HepG2 (cell line): ENCODE data around the gene DCAF8. TPM values are rescaled to one million over a fixed set of nuclear protein-coding genes. Genes with fewer than 3 reads are reported as not detected.

Experiments
- ATAC-seq: fragments of 200-7000 bp; cut with Tn5 transposase; 3 replicates; pipeline ENCODE4 v1.9.1; 2020; ENCODE audit warnings: mild to moderate bottlenecking, moderate library complexity
- BruUV-seq: library from RNA; stranded (reverse); fragments of 400-500 nt; replicated peaks from 2 replicates; lab custom pipeline; 2021; lab: Mats Ljungman, UMichigan
- CTCF ChIA-PET: fragments of 300-600 bp; formaldehyde crosslinking; extraction: SDS; loops from one replicate; lab custom pipeline; 2021; ENCODE audit warnings: low total read pairs, inconsistent platforms, low intra/inter-chr PET ratio; lab: Yijun Ruan, JAX
- POLR2A ChIA-PET: fragments of 350-600 bp; sonication (Branson Sonifier 250); formaldehyde crosslinking; loops from one replicate; lab custom pipeline; 2020; ENCODE audit warnings: antibody characterized with exemption, inconsistent platforms; lab: Yijun Ruan, JAX
- DNase-seq: peaks from one replicate; pipeline ENCODE4 v3.0.0-alpha.2; 2015; ENCODE audit warnings: low spot score
- FAIRE-seq: peaks from 3 replicates; lab custom pipeline; 2011; peaks lifted over from hg19 to GRCh38; lab: Jason Lieb, UNC
- H2AFZ ChIP-seq: one replicate; pipeline ENCODE4 v1.6.1; 2011; ENCODE audit warnings: low read length, inconsistent platforms
- H3K27ac ChIP-seq: fragments of 300-600 bp; 3 replicates; pipeline ENCODE4 v1.8.0; 2011; ENCODE audit warnings: mixed run types, mild to moderate bottlenecking, mixed read lengths, low read length, inconsistent platforms; ENCODE audit not compliant: insufficient read depth; ENCODE audit errors: extremely low read length
- H3K27me3 ChIP-seq, 2 experiments: fragments of 200-600 bp in 1 of 2; 2 replicates in 1 of 2; 3 replicates in 1 of 2; pipeline versions ENCODE4 v1.6.0 to v1.8.0; 2011; ENCODE audit warnings: low read length in 2 of 2, mild to moderate bottlenecking in 2 of 2, moderate library complexity in 2 of 2, inconsistent platforms in 1 of 2; ENCODE audit not compliant: insufficient read depth in 2 of 2, control insufficient read depth in 1 of 2
- H3K36me3 ChIP-seq, 2 experiments: fragments of 200-600 bp in 1 of 2; replicated peaks in 1 of 2; 2 replicates in 1 of 2; 3 replicates in 1 of 2; pipeline versions ENCODE4 v1.5.1 to v1.8.0; 2011; ENCODE audit warnings: low read length in 2 of 2, inconsistent platforms in 1 of 2; ENCODE audit not compliant: insufficient read depth in 2 of 2, control insufficient read depth in 1 of 2
- H3K4me1 ChIP-seq: 2 replicates; pipeline ENCODE4 v1.5.1; 2012; ENCODE audit warnings: low read length, inconsistent platforms; ENCODE audit not compliant: insufficient read depth
- H3K4me2 ChIP-seq: 2 replicates; pipeline ENCODE4 v1.6.0; 2011; ENCODE audit warnings: low read depth, low read length, inconsistent platforms
- H3K4me3 ChIP-seq, 3 experiments: fragments of 200-600 bp in 1 of 3; sonication (generic), shearing (Covaris generic) in 1 of 3; replicated peaks in 1 of 3; 2 replicates each; pipeline ENCODE4 v1.5.1; 2011 to 2016; ENCODE audit warnings: low read length in 3 of 3, inconsistent platforms in 2 of 3, low read depth in 2 of 3, mild to moderate bottlenecking in 2 of 3, control low read depth in 1 of 3, mixed read lengths in 1 of 3; ENCODE audit not compliant: insufficient read depth in 1 of 3
- H3K79me2 ChIP-seq: one replicate; pipeline ENCODE4 v1.6.1; 2011; ENCODE audit warnings: low read length, inconsistent platforms; ENCODE audit not compliant: insufficient read depth
- H3K9ac ChIP-seq: 2 replicates; pipeline ENCODE4 v1.6.0; 2011; ENCODE audit warnings: mild to moderate bottlenecking, low read depth, low read length, inconsistent platforms; ENCODE audit not compliant: insufficient read depth
- H3K9me3 ChIP-seq: 2 replicates; pipeline ENCODE4 v1.5.1; 2012; ENCODE audit warnings: mild to moderate bottlenecking, low read length
- H4K20me1 ChIP-seq: 2 replicates; pipeline ENCODE4 v1.6.0; 2011; ENCODE audit warnings: inconsistent platforms, mild to moderate bottlenecking, low read length, moderate library complexity; ENCODE audit not compliant: insufficient read depth
- EED ChIP-seq: sonication (generic); formaldehyde crosslinking; IDR thresholded peaks from 2 replicates; pipeline ENCODE4 v1.5.0; 2020; ENCODE audit warnings: mild to moderate bottlenecking, missing genetic modification reagents
- HOXA3 ChIP-seq: sonication (generic); formaldehyde crosslinking; IDR thresholded peaks from 2 replicates; pipeline ENCODE4 v1.5.0; 2020; ENCODE audit warnings: missing genetic modification reagents
- NFATC3 ChIP-seq: sonication (generic); formaldehyde crosslinking; IDR thresholded peaks from 2 replicates; pipeline ENCODE4 v1.5.1; 2020; ENCODE audit warnings: mild to moderate bottlenecking, missing genetic modification reagents
- RXRA ChIP-seq: sonication (generic); formaldehyde crosslinking; IDR thresholded peaks from 2 replicates; pipeline ENCODE4 v1.5.1; 2020; ENCODE audit warnings: missing genetic modification reagents
- SIX4 ChIP-seq: sonication (generic); formaldehyde crosslinking; IDR thresholded peaks from 2 replicates; pipeline ENCODE4 v1.4.0; 2020; ENCODE audit warnings: missing genetic modification reagents
- ZNF101 ChIP-seq: sonication (generic); formaldehyde crosslinking; IDR thresholded peaks from 2 replicates; pipeline ENCODE4 v1.4.0; 2020; ENCODE audit warnings: mild to moderate bottlenecking, low read depth, missing genetic modification reagents, borderline replicate concordance
- ZNF407 ChIP-seq: sonication (generic); formaldehyde crosslinking; IDR thresholded peaks from one replicate; pipeline ENCODE4 v1.5.1; 2020; ENCODE audit warnings: mild to moderate bottlenecking, missing genetic modification reagents; ENCODE audit errors: not compliant biosample characterization
- WGBS: methylation state at CpG from one replicate; pipeline ENCODE4 v1.1.6; 2017; ENCODE audit warnings: low lambda C conversion rate; 5-methylcytosine and 5-hydroxymethylcytosine counted together
- in situ Hi-C: cut with HindIII; loops from 2 replicates; pipeline ENCODE4 v1.10.0; 2017; ENCODE audit warnings: low pct_unique_long_range_greater_than_20kb; ENCODE audit not compliant: extremely low pct_ligation_motif_present
- intact Hi-C: fragments of 100-400 bp; cut with micrococcal nuclease; formaldehyde crosslinking; loops from one replicate; pipeline ENCODE4 v1.10.0; 2022; ENCODE audit not compliant: unreplicated experiment
- polyA plus RNA-seq, 8 experiments: library from polyadenylated mRNA; depleted of rRNA in 3 of 8; stranded (reverse) in 7 of 8; unstranded in 1 of 8; fragments of >200 nt; fragmentation: Illumina TruSeq in 4 of 8; extraction: Trizol in 4 of 8; gene quantifications; 2 replicates each; pipeline versions ENCODE4 v1.2.1 to v1.2.3, GENCODE V29; 2011 to 2016; ENCODE audit warnings: low read depth in 4 of 8, missing spikeins in 1 of 8, mixed read lengths in 1 of 8; ENCODE audit not compliant: insufficient read depth in 1 of 8
- total RNA-seq, 5 experiments: library from RNA; depleted of rRNA; stranded (reverse); fragments of >200 nt; fragmentation: Illumina TruSeq; extraction: Trizol; gene quantifications; 2 replicates each; pipeline ENCODE4 v1.2.3, GENCODE V29; 2016; ENCODE audit warnings: low read depth in 1 of 5
- TF ChIP-seq, protein P1 (sequence below): sonication (generic); formaldehyde crosslinking; IDR thresholded peaks from 2 replicates; pipeline ENCODE4 v1.9.0; 2021; ENCODE audit warnings: missing genetic modification reagents, borderline replicate concordance
- TF ChIP-seq, protein P2 (sequence below): IDR thresholded peaks from 2 replicates; pipeline ENCODE4 v1.6.1; 2016

Gene DCAF8
- total and polyA plus RNA-seq, 2 of the 13 experiments (the other 11 are each of a cell fraction or from before 2014, with no cell fraction given) = 73.4 to 79.8 TPM

DNA sequence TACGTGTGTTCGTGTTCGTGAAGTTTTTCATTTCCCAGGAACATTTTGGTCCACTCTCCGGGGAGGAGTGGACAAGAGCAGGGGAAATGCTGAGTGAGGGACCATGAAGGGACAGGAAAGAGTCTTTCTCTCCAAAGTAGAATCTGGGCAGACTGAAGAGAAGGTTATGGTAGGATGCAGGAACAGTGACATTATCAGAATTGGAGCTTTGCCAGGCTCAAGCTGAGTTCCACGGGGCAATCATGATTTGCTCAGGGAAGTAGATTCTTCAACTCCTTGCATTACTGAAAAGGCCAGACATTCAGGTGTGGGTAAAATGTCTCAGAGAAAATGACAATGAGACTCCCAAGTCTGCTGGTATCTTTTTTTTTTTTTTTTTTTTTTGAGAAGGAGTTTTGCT, 94.3 kb downstream of the DCAF8 start:
- ATAC-seq (no peak), DNase-seq (no peak)
- Histone ChIP-seq H3K79me2 (no peaks in the 10 kb centered on the region), H4K20me1 (no peaks in the 10 kb centered on the region), H3K36me3 (no peaks in the 10 kb centered on the region), H3K27me3 (peaks cover 0 to 31% of the 10 kb centered on the region in 2 experiments; a peak in 3 of 5 replicates), H3K9ac (no peak overlapping the region), H3K27ac (no peak overlapping the region), H3K4me3 (no peak overlapping the region), H3K4me2 (no peak overlapping the region)
- CTCF ChIA-PET = no interaction called here
- no peak for TF ChIP-seq HOXA3 (CRISPR knock-in tag)
- no peak for TF ChIP-seq EED (CRISPR knock-in tag)
- no peak for TF ChIP-seq RXRA (CRISPR knock-in tag)
- TF ChIP-seq, protein P1, sequence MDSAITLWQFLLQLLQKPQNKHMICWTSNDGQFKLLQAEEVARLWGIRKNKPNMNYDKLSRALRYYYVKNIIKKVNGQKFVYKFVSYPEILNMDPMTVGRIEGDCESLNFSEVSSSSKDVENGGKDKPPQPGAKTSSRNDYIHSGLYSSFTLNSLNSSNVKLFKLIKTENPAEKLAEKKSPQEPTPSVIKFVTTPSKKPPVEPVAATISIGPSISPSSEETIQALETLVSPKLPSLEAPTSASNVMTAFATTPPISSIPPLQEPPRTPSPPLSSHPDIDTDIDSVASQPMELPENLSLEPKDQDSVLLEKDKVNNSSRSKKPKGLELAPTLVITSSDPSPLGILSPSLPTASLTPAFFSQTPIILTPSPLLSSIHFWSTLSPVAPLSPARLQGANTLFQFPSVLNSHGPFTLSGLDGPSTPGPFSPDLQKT (CRISPR knock-in tag) = no peak
- TF ChIP-seq ZNF101 = no peak
- TF ChIP-seq, protein P2, sequence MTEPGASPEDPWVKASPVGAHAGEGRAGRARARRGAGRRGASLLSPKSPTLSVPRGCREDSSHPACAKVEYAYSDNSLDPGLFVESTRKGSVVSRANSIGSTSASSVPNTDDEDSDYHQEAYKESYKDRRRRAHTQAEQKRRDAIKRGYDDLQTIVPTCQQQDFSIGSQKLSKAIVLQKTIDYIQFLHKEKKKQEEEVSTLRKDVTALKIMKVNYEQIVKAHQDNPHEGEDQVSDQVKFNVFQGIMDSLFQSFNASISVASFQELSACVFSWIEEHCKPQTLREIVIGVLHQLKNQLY (CRISPR knock-in tag) = no peak
- TF ChIP-seq, all 625 proteins: peak for 0
- Histone ChIP-seq H2AFZ (no peak overlapping the region), H3K9me3 (no peaks in the 10 kb centered on the region), H3K4me1 (peaks cover 23% of the 10 kb centered on the region)
- 72% methylated on average over 5 of the region's 5 CpGs for WGBS
- POLR2A ChIA-PET = no interaction called here
- no TSS peak for BruUV-seq
- no peak for FAIRE-seq
- intact Hi-C loops (no loop called here), in situ Hi-C loops (no loop called here)

- Histone ChIP-seq H3K9me3 (no peaks in the 10 kb centered on the region), H3K4me2 (no peak overlapping the region), H3K9ac (no peak overlapping the region), H3K4me3 (no peak overlapping the region), H3K36me3 (no peaks in the 10 kb centered on the region), H4K20me1 (no peaks in the 10 kb centered on the region), H3K27ac (no peak overlapping the region), H3K79me2 (no peaks in the 10 kb centered on the region), H3K4me1 (peaks cover 27% of the 10 kb centered on the region), H2AFZ (no peak overlapping the region), H3K27me3 (peaks cover 0 to 27% of the 10 kb centered on the region in 2 experiments; a peak in 3 of 5 replicates)
- FAIRE-seq (no peak), DNase-seq (no peak), ATAC-seq (no peak)
- WGBS = 57% methylated on average over 6 of the region's 6 CpGs
- intact Hi-C loops = no loop called here
- in situ Hi-C loops = no loop called here
- ChIA-PET POLR2A (no interaction called here), CTCF (no interaction called here)
- BruUV-seq = no TSS peak
- TF ChIP-seq ZNF407 (CRISPR knock-in tag) = no peak
- no peak for TF ChIP-seq SIX4 (CRISPR knock-in tag)
- TF ChIP-seq NFATC3 = no peak
Measured at GRCh38 chr1:160167580-160167979, 94.8 kb downstream of the DCAF8 start.
